Measurements from ENCODE around the gene TMCC3.
"Not testable (repeated sequence)": the region's sequence is repeated elsewhere in the genome, so short reads cannot be mapped to it uniquely, and the experiment has no call there.

Gene TMCC3

GRCh38 chr12:94631058-94631457 is 19.3 kb downstream of the TMCC3 start:
- no peak for DNase-seq

- DNase-seq: no peak
These were observed 21.4 kb downstream of the TMCC3 start for GRCh38 chr12:94628819-94629472.

DNA sequence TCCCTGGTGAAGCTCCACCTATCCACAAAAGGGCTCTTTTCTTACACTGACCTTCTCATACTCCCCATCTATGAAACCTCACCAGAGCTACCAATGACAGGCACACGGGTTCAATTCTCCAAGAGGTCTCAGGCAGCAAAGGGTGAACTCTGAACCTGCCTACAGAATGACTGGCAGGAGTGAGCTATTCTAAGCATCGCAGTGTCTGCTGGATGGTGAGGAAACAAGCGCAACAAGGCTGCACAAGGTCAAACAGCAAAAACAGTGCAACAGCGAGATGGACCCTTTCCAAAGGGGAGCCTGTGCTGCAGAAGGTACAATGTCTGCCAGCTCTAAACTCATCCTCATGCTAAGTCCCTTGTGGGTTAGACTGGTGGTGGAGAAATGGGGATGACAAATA is 22.0 kb downstream of the TMCC3 start:
- no peak for DNase-seq

- DNase-seq: no peak
These were observed 24.8 kb downstream of the TMCC3 start for GRCh38 chr12:94625531-94625930.

GRCh38 chr12:94623161-94623920 is 27.0 kb downstream of the TMCC3 start:
- DNase-seq: no peak

DNA sequence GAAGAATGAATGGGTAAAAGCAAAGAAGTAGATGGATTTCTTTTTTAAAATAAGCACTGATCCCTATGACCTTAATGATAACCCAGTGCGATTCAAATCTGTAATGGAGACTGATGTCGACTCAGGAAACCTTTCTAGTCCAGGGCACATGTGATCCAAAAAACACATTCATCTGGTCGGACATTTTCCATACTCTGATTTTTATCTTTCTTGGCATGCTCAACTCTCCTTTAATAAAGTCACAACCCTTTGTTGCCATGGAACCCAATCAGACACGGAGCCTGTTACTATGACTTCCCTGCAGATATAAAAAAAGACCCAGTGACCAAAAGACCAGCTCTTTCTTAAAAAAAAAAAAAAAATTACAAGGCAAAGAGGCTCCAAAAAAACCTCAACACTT is 27.9 kb downstream of the TMCC3 start:
- no peak for DNase-seq

- DNase-seq: no peak
These were observed 28.5 kb downstream of the TMCC3 start for GRCh38 chr12:94621662-94622359.

- no peak for DNase-seq
These were observed 29.7 kb downstream of the TMCC3 start for GRCh38 chr12:94620621-94621020.

- DNase-seq: no peak
These were observed 31.2 kb downstream of the TMCC3 start for GRCh38 chr12:94618995-94619695.

- DNase-seq: no peak
These were observed 33.3 kb downstream of the TMCC3 start for GRCh38 chr12:94617101-94617500.

- no peak for DNase-seq
These were observed 34.1 kb downstream of the TMCC3 start for GRCh38 chr12:94616203-94616729.

GRCh38 chr12:94615260-94616181 is 34.8 kb downstream of the TMCC3 start:
- no peak for DNase-seq

- DNase-seq: no peak
These were observed 36.1 kb downstream of the TMCC3 start for GRCh38 chr12:94614288-94614721.

DNA sequence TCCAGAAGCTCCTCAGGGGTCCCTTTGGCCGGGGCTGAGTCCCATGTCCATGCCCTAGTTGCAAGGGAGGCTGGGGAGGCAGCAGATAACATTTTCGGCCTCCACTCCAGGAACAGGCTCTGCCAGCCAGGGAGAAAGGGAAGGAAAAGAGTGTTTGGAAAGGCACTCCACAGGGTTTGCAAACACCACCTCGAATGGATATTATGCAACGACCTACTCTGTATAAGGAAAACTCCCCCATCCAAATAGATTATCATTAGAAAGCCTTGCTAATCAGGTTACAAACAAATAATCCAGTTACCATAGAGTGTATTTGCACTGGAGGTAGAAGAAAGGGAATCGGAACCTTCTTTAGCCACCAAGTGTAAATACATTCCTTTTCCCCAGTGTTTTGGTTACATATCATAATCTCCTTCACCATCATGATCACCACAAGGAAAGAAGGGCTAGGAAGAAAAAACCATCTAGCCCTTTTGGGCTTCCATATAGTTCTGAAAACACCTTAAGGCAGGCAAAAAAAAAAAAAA is 40.4 kb downstream of the TMCC3 start:
- no peak for DNase-seq

- DNase-seq: not testable (repeated sequence)
These were observed 43.5 kb downstream of the TMCC3 start for GRCh38 chr12:94606810-94607209.

DNA sequence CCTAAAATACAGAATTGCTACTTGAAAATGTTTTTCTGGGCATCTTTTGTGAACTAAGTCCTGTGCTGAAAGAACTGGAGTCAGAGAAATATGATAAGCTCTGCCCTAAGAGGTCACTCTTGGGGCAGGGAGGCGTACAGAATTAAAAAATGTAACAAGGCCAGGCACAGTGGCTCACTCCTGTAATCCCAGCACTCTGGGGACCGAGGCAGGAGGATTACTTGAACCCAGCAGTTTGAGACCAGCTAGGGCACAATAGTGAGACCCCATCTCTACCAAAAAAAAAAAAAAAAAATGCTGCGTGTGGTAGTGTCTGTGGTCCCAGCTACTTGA is 46.0 kb downstream of the TMCC3 start:
- no peak for DNase-seq

GRCh38 chr12:94603434-94604365 is 46.7 kb downstream of the TMCC3 start:
- DNase-seq: peak; percentile 48

DNA sequence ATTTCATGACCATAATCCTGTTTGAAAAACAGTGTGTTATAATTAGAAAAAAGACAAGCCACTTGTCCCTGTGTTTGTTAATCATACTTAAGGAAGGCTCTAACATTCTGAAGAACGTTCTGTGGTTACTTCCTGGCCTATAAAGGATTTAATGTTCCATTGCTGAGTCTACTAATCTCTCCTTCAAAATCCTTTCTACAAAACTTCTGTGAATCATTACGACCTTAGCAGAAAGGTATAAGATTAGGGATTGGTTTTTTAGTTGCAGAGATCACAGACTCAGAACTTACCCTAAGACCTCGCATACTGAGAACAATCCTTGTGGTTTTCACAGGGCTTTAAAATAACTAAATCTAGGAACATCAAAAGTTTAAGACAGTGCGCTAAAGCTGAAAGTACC is 48.3 kb downstream of the TMCC3 start:
- DNase-seq: no peak

DNA sequence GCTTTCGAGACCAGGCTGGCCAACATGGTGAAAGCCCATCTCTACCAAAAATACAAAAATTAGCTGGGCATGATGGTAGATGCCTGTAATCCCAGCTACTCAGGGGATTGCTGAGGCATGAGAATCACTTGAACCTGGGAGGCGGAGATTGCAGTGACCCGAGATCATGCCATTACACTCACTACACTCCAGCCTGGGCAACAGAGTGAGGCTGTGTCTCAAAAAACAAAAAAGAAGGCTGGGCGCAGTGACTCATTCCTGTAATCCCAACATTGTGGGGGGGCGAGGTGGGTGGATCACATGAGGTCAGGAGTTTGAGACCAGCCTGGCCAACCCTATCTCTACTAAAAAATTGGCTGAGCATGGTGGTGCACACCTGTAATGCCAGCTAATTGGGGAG is 49.0 kb downstream of the TMCC3 start:
- DNase-seq: not testable (repeated sequence)

- DNase-seq: no peak
These were observed 51.2 kb downstream of the TMCC3 start for GRCh38 chr12:94599189-94599588.

DNA sequence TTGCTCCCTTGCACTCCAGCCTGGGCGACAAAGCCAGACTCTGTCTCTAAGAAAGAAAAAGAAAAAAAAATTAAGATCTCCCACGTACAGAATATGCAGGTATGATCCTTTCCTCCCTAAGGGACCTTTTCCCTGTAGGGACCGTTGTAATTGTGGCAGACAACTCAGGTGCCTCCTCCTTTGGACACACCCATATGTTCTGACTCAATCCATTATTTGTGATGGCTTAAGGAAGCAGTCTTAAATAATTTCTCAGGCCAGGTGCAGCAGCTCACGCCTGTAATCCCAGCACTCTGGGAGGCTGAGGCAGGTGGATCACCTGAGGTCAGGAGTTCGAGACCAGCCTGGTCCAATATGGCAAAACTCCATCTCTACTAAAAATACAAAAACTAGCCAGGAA is 53.1 kb downstream of the TMCC3 start:
- DNase-seq: no peak

All from T-helper 9 cell (primary cell).